IMR-90 (cell line): ENCODE data around the gene DISC1. TPM values are rescaled to one million over a fixed set of nuclear protein-coding genes. Genes with fewer than 3 reads are reported as not detected.

Source experiments
- ATAC-seq: fragments of 200-7000 bp; cut with Tn5 transposase; 2 replicates; pipeline ENCODE4 v1.9.1; 2020; ENCODE audit warnings: low read depth, mild to moderate bottlenecking, moderate library complexity
- BruUV-seq: library from RNA; stranded (reverse); fragments of 400-500 nt; replicated peaks from 2 replicates; lab custom pipeline; 2021; lab: Mats Ljungman, UMichigan
- CTCF ChIA-PET: fragments of 300-600 bp; formaldehyde crosslinking; extraction: SDS; loops from one replicate; lab custom pipeline; 2021; ENCODE audit warnings: antibody characterized with exemption; lab: Yijun Ruan, JAX
- POLR2A ChIA-PET: fragments of 300-600 bp; sonication (Branson Sonifier 250); formaldehyde crosslinking; loops from one replicate; lab custom pipeline; 2022; ENCODE audit warnings: antibody characterized with exemption; ENCODE audit not compliant: unreplicated experiment; lab: Charles Lee
- DNase-seq: peaks from one replicate; pipeline ENCODE4 v3.0.0; 2013
- H2AFZ ChIP-seq: replicated peaks from 2 replicates; pipeline ENCODE3; 2013; ENCODE audit warnings: low read length, mild to moderate bottlenecking; ENCODE audit not compliant: poor library complexity
- H2AK5ac ChIP-seq: 2 replicates; pipeline ENCODE4 v1.6.1; 2013; ENCODE audit warnings: low read depth, low read length, inconsistent platforms
- H2AK9ac ChIP-seq: replicated peaks from 2 replicates; pipeline ENCODE3; 2013; ENCODE audit warnings: mild to moderate bottlenecking, low read depth, low read length, moderate library complexity; ENCODE audit not compliant: poor library complexity
- H2BK120ac ChIP-seq: 2 replicates; pipeline ENCODE4 v1.6.1; 2013; ENCODE audit warnings: low read depth, low read length, inconsistent platforms
- H2BK15ac ChIP-seq: 3 replicates; pipeline ENCODE4 v1.6.1; 2013; ENCODE audit warnings: low read depth, low read length, inconsistent platforms
- H2BK20ac ChIP-seq: 2 replicates; pipeline ENCODE4 v1.6.1; 2013; ENCODE audit warnings: low read depth, mild to moderate bottlenecking, inconsistent platforms, low read length, moderate library complexity
- H2BK5ac ChIP-seq: 2 replicates; pipeline ENCODE4 v1.6.1; 2013; ENCODE audit warnings: mild to moderate bottlenecking, low read depth, low read length, inconsistent platforms; ENCODE audit not compliant: poor library complexity, severe bottlenecking
- H3K14ac ChIP-seq: replicated peaks from 2 replicates; pipeline ENCODE4 v1.6.1; 2013; ENCODE audit warnings: low read depth, low read length, inconsistent platforms
- H3K18ac ChIP-seq: 2 replicates; pipeline ENCODE4 v1.6.1; 2013; ENCODE audit warnings: low read depth, low read length, control low read depth
- H3K23ac ChIP-seq: 2 replicates; pipeline ENCODE4 v1.6.1; 2013; ENCODE audit warnings: low read depth, low read length, inconsistent platforms
- H3K27ac ChIP-seq: 2 replicates; pipeline ENCODE4 v1.5.1; 2013; ENCODE audit warnings: mild to moderate bottlenecking, control low read depth, low read length; ENCODE audit not compliant: insufficient read depth
- H3K27me3 ChIP-seq: 2 replicates; pipeline ENCODE4 v1.6.1; 2013; ENCODE audit warnings: low read length; ENCODE audit not compliant: control insufficient read depth, insufficient read depth
- H3K36me3 ChIP-seq: 2 replicates; pipeline ENCODE4 v1.6.1; 2013; ENCODE audit warnings: low read length, mixed read lengths; ENCODE audit not compliant: control insufficient read depth, insufficient read depth
- H3K4ac ChIP-seq: 2 replicates; pipeline ENCODE4 v1.6.1; 2013; ENCODE audit warnings: low read depth, low read length, inconsistent platforms
- H3K4me1 ChIP-seq: 2 replicates; pipeline ENCODE4 v1.6.1; 2013; ENCODE audit warnings: low read length, mixed read lengths; ENCODE audit not compliant: control insufficient read depth, insufficient read depth
- H3K4me2 ChIP-seq: 2 replicates; pipeline ENCODE4 v1.6.1; 2013; ENCODE audit warnings: low read depth, mild to moderate bottlenecking, control low read depth, low read length, moderate library complexity
- H3K4me3 ChIP-seq: 2 replicates; pipeline ENCODE4 v1.5.1; 2013; ENCODE audit warnings: low read depth, mild to moderate bottlenecking, control low read depth, low read length, moderate library complexity; ENCODE audit not compliant: insufficient read depth
- H3K56ac ChIP-seq: 2 replicates; pipeline ENCODE4 v1.6.1; 2013; ENCODE audit warnings: low read length, inconsistent platforms; ENCODE audit not compliant: insufficient read depth; ENCODE audit errors: extremely low read depth
- H3K79me1 ChIP-seq, 2 experiments: 2 replicates each; pipeline ENCODE4 v1.6.1; 2013; ENCODE audit warnings: low read length in 2 of 2, inconsistent platforms in 1 of 2, low read depth in 1 of 2
- H3K9ac ChIP-seq: 2 replicates; pipeline ENCODE4 v1.6.1; 2013; ENCODE audit warnings: low read depth, low read length, control low read depth
- H3K9me1 ChIP-seq: 2 replicates; pipeline ENCODE4 v1.6.1; 2013; ENCODE audit warnings: low read length, inconsistent platforms; ENCODE audit not compliant: insufficient read depth
- H3K9me3 ChIP-seq: 2 replicates; pipeline ENCODE4 v1.6.1; 2013; ENCODE audit warnings: low read length; ENCODE audit not compliant: control insufficient read depth, insufficient read depth
- H4K20me1 ChIP-seq: 2 replicates; pipeline ENCODE4 v1.6.1; 2013; ENCODE audit warnings: low read length, inconsistent platforms; ENCODE audit not compliant: insufficient read depth
- H4K5ac ChIP-seq: 2 replicates; pipeline ENCODE4 v1.6.1; 2013; ENCODE audit warnings: mild to moderate bottlenecking, low read depth, low read length, control low read depth
- H4K8ac ChIP-seq, 2 experiments: 2 replicates each; pipeline ENCODE4 v1.6.1; 2013; ENCODE audit warnings: low read depth in 2 of 2, low read length in 2 of 2, control low read depth in 1 of 2, inconsistent platforms in 1 of 2
- H4K91ac ChIP-seq: 2 replicates; pipeline ENCODE4 v1.6.1; 2013; ENCODE audit warnings: low read depth, low read length, inconsistent platforms; ENCODE audit not compliant: insufficient read depth
- BHLHE40 ChIP-seq: fragments of 150-350 bp; IDR thresholded peaks from 2 replicates; pipeline ENCODE4 v1.6.1; 2016; ENCODE audit warnings: mild to moderate bottlenecking, low read depth, low read length
- CEBPB ChIP-seq: IDR thresholded peaks from 2 replicates; pipeline ENCODE4 v1.6.1; 2012; ENCODE audit warnings: low read depth, low read length, improper control_type of control experiment
- CHD1 ChIP-seq: IDR thresholded peaks from 2 replicates; pipeline ENCODE4 v1.6.1; 2012; ENCODE audit warnings: low read depth, low read length, improper control_type of control experiment
- CTCF ChIP-seq: conservative IDR thresholded peaks from 2 replicates; pipeline ENCODE4 v1.5.1; 2012; ENCODE audit warnings: mild to moderate bottlenecking, low read depth, low read length, improper control_type of control experiment
- ELK1 ChIP-seq: fragments of 150-350 bp; IDR thresholded peaks from 2 replicates; pipeline ENCODE4 v1.6.1; 2016; ENCODE audit warnings: low read depth, mild to moderate bottlenecking, low read length, moderate library complexity, borderline replicate concordance
- FOS ChIP-seq: fragments of 150-350 bp; IDR thresholded peaks from 2 replicates; pipeline ENCODE4 v1.6.1; 2016; ENCODE audit warnings: low read depth, low read length
- MAFK ChIP-seq: IDR thresholded peaks from 2 replicates; pipeline ENCODE4 v1.6.1; 2012; ENCODE audit warnings: low read depth, low read length, improper control_type of control experiment
- MAZ ChIP-seq: IDR thresholded peaks from 2 replicates; pipeline ENCODE4 v1.6.1; 2012; ENCODE audit warnings: low read depth, mild to moderate bottlenecking, low read length, improper control_type of control experiment, moderate library complexity, borderline replicate concordance
- MXI1 ChIP-seq: IDR thresholded peaks from 2 replicates; pipeline ENCODE4 v1.6.1; 2012; ENCODE audit warnings: low read depth, mild to moderate bottlenecking, low read length, moderate library complexity, borderline replicate concordance
- NFE2L2 ChIP-seq: fragments of 150-350 bp; IDR thresholded peaks from 2 replicates; pipeline ENCODE4 v1.6.1; 2016; ENCODE audit warnings: low read depth, mild to moderate bottlenecking, low read length
- POLR2A ChIP-seq: IDR thresholded peaks from 2 replicates; pipeline ENCODE4 v1.6.1; 2012; ENCODE audit warnings: mild to moderate bottlenecking, low read depth, low read length
- RAD21 ChIP-seq: IDR thresholded peaks from 2 replicates; pipeline ENCODE4 v1.6.1; 2012; ENCODE audit warnings: low read length, improper control_type of control experiment
- RCOR1 ChIP-seq: IDR thresholded peaks from 2 replicates; pipeline ENCODE4 v1.6.1; 2012; ENCODE audit warnings: mild to moderate bottlenecking, low read length, improper control_type of control experiment; ENCODE audit not compliant: insufficient replicate concordance
- RFX5 ChIP-seq: IDR thresholded peaks from 2 replicates; pipeline ENCODE4 v1.8.0; 2012; ENCODE audit warnings: low read depth, mild to moderate bottlenecking, low read length, moderate library complexity
- SMC3 ChIP-seq: fragments of 150-350 bp; IDR thresholded peaks from 2 replicates; pipeline ENCODE4 v1.6.1; 2016; ENCODE audit warnings: low read depth, mild to moderate bottlenecking, antibody characterized with exemption, low read length, moderate library complexity
- USF2 ChIP-seq: fragments of 150-350 bp; IDR thresholded peaks from 2 replicates; pipeline ENCODE4 v1.6.1; 2017; ENCODE audit warnings: mild to moderate bottlenecking, antibody characterized with exemption, low read length, low read depth
- WGBS, 2 experiments: methylation state at CpG; one replicate each; pipeline versions ENCODE4 v1.1.5 to v1.1.7; 2013; ENCODE audit warnings: missing lambda C conversion rate in 2 of 2; ENCODE audit not compliant: insufficient read length in 1 of 2; ENCODE audit errors: extremely low coverage in 2 of 2; 5-methylcytosine and 5-hydroxymethylcytosine counted together
- dilution Hi-C: fragments of 300-500 bp; cut with HindIII; formaldehyde crosslinking; loops from one replicate; pipeline ENCODE4 v1.14.3; 2018; ENCODE audit warnings: low sequenced_read_pairs; ENCODE audit not compliant: unreplicated experiment
- in situ Hi-C: fragments of 300-500 bp; cut with MboI; formaldehyde crosslinking; loops from 3 replicates; pipeline ENCODE4 v1.14.3; 2019; ENCODE audit warnings: low sequenced_read_pairs, inconsistent platforms, mixed read lengths
- intact Hi-C: fragments of 100-400 bp; cut with micrococcal nuclease; formaldehyde crosslinking; loops from 2 replicates; pipeline ENCODE4 v1.10.0; 2022
- polyA plus RNA-seq, 3 experiments: library from polyadenylated mRNA; depleted of rRNA; stranded (reverse); fragments of >200 nt; gene quantifications; 2 replicates each; pipeline ENCODE4 v1.2.3, GENCODE V29; 2012; ENCODE audit warnings: low replicate concordance in 1 of 3
- total RNA-seq: library from RNA; depleted of rRNA; stranded (reverse); fragments of >200 nt; gene quantifications from 2 replicates; pipeline ENCODE4 v1.2.3, GENCODE V29; 2012

Gene DISC1
- total and polyA plus RNA-seq, 2 of the 4 experiments (the other 2 are of a cell fraction), result 2.2 to 7.0 TPM

- H2BK20ac ChIP-seq, result no peak overlapping the region
- H3K18ac ChIP-seq, result no peak overlapping the region
- no peak overlapping the region for H2BK5ac ChIP-seq
- no peaks in the 10 kb centered on the region for H4K20me1 ChIP-seq
- no peaks in the 10 kb centered on the region for H3K9me1 ChIP-seq
- H3K4me2 ChIP-seq, result no peak overlapping the region
- H4K5ac ChIP-seq, result no peak overlapping the region
- intact Hi-C loops (no loop called here), dilution Hi-C loops (no loop called here), in situ Hi-C loops (no loop called here)
- no peak overlapping the region for H4K8ac ChIP-seq
- H2BK120ac ChIP-seq, result no peak overlapping the region
- H3K23ac ChIP-seq, result no peak overlapping the region
- H4K91ac ChIP-seq, result no peak overlapping the region
- H3K14ac ChIP-seq, result no peak overlapping the region
- ChIA-PET CTCF (interaction anchor here (0.6 to 1.3 kb wide), 4 partner anchors 9 to 88 kb away, joined by 3 to 4 read pairs (median 3); no protein-coding TSS in a partner anchor), POLR2A (no interaction called here)
- no peaks in the 10 kb centered on the region for H3K79me1 ChIP-seq
- H2AK5ac ChIP-seq, result no peak overlapping the region
- H3K27me3 ChIP-seq, result no peaks in the 10 kb centered on the region
- no peak overlapping the region for H3K9ac ChIP-seq
- H3K9me3 ChIP-seq, result no peaks in the 10 kb centered on the region
- no peaks in the 10 kb centered on the region for H3K36me3 ChIP-seq
- no peak overlapping the region for H3K4ac ChIP-seq
- H3K27ac ChIP-seq, result no peak overlapping the region
- H3K56ac ChIP-seq, result no peak overlapping the region
- no peak for ATAC-seq
- no peaks in the 10 kb centered on the region for H3K4me1 ChIP-seq
- H2AFZ ChIP-seq, result no peak overlapping the region
- H2AK9ac ChIP-seq, result no peak overlapping the region
- TF ChIP-seq ELK1, result no peak
- TF ChIP-seq BHLHE40, result no peak
- TF ChIP-seq RFX5, result no peak
- no peak for TF ChIP-seq MAZ
- TF ChIP-seq RAD21, result no peak
- TF ChIP-seq MXI1, result no peak
- TF ChIP-seq USF2, result no peak
- no peak for TF ChIP-seq CHD1
- TF ChIP-seq SMC3, result no peak
- TF ChIP-seq FOS, result no peak
- no peak for TF ChIP-seq CTCF
- TF ChIP-seq NFE2L2, result no peak
- no peak for TF ChIP-seq RCOR1
- no peak for TF ChIP-seq POLR2A
- no peak for TF ChIP-seq MAFK
- TF ChIP-seq CEBPB, result no peak
- no peak overlapping the region for H3K4me3 ChIP-seq
- WGBS, 2 experiments, result no CpG with 5 or more reads among the region's 5 CpGs
- no TSS peak for BruUV-seq
- no peak overlapping the region for H2BK15ac ChIP-seq
- no peak for DNase-seq
These were observed 356.4 kb downstream of the DISC1 start for GRCh38 chr1:231982871-231983587.
